GM19023 (cell line): ENCODE measurements around the gene NRXN2.

ENCODE experiments used
- ATAC-seq: cut with Tn5 transposase; IDR thresholded peaks from one replicate; pipeline ENCODE4 v1.9.1; 2021; ENCODE audit warnings: mild to moderate bottlenecking, moderate library complexity; ENCODE audit not compliant: unreplicated experiment

The NRXN2 gene

GRCh38 chr11:64654439-64654838 is 68.6 kb downstream of the NRXN2 start:
- ATAC-seq: no peak

DNA sequence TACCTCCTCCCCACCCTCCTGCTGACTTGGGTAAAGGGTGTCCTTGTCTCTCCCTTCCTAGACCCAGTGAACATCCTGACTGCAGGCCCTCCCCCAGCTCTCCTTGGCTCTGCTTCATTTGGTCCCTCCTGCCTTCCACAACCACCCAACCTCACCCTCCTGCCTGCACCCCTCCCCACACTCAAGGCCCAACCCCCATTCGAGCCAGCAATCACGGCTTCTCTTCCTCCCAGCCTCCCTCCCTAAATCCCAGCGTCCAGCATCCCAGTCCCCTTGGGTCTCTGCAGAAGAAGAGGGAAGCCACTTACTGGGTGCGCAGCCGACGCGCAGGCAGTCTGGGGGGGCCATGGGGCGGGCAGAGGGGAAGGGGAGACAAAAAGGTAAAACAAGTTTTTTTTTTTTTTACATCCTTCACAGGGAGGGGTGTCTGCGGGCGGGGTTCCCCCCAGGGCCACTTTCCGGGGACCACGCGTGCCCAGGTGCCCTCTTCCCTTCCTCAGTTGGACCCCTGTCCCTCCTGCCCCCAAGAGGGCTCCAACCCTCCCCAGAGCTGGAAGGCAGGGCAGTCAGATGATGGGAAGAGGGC is 69.5 kb downstream of the NRXN2 start:
- ATAC-seq: no peak

GRCh38 chr11:64652586-64653387 is 70.2 kb downstream of the NRXN2 start:
- ATAC-seq: no peak

DNA sequence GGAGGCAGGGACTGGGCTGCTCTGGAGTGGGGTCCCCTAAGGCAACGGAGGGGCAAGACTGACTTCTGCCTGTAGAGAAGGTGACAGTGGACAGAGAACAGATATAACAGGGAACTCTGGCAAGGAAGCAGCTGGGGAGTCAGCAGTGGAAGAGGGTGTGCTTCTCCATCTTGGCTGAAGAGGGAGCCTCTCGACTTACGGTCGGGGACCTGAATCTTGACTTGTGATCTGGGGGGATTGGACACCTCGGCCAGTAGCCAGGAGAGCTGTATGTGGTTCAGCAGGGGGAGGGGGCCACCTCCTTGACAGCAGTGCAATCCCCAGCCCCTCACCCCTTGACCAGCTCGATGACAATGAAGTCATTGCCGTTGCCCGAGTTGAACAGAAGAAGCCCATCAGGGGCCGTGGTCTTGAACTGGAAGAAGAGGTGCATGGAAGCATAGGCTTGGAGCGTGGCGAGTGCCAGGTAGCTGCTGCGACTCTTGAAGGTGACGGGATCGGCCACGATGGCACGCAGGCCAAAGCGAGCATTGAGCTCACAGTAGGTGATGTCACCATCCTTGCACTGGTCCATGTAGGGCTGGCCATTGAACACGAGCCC is 72.0 kb downstream of the NRXN2 start:
- no peak for ATAC-seq

GRCh38 chr11:64649291-64649697 is 73.7 kb downstream of the NRXN2 start:
- ATAC-seq: no peak

- no peak for ATAC-seq
Observed at GRCh38 chr11:64648551-64648950, 74.4 kb downstream of the NRXN2 start.

DNA sequence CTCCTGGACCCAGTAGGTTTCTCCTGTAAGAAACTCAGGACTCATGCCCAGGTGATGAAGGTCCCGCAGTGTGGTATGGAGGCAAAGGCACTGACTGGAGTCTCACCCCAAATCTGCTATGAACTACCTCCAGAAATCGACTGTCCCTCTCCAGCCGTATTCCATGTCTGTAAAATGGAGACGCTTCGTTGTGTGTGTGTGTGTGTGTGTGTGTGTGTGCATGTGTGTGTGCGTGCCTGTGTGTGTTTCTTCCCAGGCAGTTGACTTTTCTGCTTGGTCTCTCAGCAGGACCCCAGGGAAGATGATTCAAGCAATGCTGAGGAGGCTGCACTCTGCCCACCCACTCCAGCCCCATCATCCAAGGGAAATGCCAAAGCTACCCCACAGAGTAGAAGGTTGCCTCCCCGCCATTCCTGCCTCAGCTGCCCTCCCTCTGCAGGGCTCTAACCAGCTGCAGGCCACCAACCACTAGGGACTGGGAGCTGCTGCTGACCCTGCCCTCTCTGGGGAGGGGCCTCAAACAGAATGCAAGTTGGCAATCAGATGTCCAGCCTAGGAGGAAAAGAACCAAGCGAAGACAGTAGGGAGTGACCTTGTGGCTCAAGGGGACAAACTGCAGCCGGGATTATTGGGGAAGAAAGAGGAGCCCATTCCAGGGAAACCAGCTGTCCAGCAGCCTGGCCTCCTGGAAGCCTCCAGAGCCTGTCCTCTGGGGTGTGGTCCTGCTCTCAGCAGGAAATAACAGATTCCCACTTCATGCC is 75.8 kb downstream of the NRXN2 start:
- ATAC-seq: no peak

GRCh38 chr11:64644647-64645275 is 78.2 kb downstream of the NRXN2 start:
- no peak for ATAC-seq

DNA sequence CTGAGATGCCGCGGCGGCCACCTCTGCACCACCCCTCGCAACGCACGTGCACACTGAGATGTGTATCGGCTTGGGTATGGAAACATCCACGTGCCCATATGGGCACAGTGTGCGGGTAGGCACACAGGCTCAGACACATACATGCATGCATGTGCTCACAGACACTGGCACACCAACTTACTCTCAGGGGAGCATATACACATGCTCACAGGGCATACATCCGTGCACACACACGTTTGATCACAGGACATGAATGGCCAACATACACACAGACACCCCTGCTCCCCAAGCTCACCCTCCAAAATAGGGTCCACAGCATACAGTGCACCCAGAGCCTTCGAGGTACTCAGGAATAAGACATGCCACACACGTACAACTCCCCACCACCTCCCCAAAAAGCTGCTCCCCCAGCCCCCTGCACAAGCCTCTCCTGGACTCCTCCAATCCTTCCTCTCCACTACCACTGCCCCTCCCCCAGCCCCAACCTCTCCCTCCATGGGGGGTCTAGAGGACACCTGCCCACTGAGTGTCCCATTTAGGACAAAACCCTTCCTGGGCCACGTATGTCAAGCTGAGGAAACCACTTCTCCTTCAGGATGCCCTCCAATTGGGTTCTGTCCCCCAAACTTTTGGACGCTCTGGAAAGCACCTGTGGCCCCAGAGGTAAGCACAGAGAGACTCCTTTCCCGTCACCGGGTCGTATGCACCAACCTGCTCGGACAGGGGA is 78.9 kb downstream of the NRXN2 start:
- no peak for ATAC-seq

DNA sequence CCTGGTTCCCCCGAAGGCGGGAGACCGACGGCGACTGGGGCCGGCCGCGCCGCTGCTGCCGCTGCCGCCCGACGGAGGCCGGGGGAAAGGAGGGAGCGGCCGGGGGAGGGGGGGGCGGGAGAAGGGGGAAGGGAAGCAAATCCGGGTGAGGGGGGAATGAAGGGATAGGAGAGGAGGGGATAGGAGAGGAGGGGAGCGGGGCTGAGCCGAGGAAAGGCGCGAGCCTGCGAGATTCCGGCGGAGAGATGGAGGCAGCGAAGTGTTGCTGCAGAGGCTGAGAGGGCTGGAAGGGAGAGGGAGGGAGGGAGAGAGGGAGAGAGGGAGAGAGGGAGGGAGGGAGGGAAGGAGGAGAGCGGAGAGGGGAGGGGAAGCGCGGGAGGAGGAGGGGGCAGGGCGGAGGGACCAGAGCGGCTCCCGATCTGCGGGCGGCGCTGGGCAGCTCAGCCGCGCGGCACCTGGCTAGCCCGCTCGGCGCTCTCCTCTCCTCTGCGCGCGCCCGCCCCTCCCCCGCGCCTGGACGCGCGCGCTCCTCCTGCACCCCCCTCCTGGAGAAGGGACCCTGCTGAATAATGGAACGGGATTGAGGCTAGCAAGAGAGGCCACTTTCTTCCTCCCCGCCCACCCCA is 79.6 kb downstream of the NRXN2 start:
- no peak for ATAC-seq

GRCh38 chr11:64642871-64643255 is 80.1 kb downstream of the NRXN2 start:
- no peak for ATAC-seq

- no peak for ATAC-seq
Observed at GRCh38 chr11:64642418-64642735, 80.6 kb downstream of the NRXN2 start.

- no peak for ATAC-seq
Observed at GRCh38 chr11:64641596-64642417, 81.2 kb downstream of the NRXN2 start.

DNA sequence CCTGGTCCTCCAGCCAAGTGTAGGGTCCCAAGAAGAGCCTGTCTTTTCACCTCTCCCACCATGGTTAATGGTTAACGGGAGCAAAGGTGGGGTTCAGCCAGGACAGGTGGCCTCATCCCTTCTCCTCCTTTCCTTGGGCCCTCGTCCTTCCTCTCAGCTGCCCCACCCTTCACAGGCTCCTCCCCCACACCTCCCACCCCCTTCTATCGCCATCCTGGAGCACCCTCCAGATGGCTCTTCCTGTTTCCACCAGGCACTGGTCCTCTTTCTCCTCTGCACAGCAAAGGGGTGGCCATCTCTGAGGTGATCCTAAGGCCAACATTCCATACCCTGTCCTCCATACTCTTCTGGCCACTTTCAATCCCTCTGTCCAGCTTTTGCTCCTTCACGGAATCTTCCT is 83.1 kb downstream of the NRXN2 start:
- ATAC-seq: no peak

GRCh38 chr11:64638829-64639228 is 84.2 kb downstream of the NRXN2 start:
- ATAC-seq: no peak

DNA sequence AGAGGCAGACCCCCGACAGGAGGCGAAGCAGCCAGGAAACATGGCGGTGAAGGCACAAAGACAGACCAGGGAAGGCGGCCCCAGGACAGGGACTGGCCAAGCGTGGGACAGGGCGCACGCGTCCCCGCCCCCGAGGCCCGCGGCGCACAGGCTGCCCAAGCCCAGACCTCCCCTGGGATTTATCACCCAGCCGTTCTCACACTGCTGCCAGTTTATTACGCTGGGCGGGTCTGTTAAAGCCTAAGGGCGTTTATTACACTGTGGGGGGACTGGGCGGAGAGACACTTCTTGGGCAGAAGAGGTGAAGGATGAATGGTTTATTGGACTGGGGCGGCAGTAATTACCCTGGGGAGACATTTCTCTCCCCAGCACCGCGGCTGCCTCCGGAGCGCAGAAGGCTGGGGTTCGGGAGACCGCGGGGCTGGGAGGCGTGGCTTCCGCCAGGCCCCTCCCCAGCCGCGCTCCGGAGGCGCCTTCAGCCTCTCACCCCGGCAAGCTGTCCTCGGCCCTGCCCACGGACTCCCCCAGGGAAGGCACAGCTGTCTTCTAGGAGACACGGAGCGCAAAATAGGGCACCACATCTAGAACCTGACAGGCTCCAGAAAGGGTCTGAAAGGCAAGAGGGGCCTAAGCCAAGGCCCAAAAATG is 84.9 kb downstream of the NRXN2 start:
- ATAC-seq: no peak

DNA sequence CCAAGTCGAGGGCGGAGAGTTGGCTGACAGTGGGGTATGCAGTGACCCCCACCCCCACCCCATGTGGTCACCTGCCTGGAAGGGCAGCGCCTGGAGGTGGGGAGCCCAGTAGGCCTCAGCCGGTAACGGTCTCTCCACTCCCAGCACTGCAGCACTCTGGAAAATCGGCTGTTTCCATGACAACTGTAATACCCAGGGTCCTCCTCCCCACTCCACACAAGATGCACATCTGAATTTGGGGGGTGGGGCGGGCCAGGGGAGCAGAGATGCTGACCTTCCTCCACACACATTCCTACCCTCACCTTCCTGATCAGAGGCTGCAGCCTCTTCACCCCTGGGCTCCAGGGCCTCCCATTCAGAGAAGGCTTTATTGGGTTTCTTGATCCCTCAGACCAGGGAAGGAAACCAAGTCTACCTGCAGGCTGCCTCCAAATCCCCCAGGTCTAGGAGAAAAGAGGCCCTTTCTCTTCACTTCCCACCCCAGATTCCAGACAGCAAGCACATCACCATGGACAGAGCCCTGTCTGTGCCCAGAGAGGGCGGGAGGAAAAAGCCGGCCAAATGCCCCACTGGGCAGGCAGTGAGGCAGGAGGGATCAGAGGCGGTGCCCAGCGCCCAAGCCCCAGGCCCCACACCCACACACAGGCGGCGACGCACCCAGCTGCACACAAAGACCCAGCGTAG is 85.5 kb downstream of the NRXN2 start:
- no peak for ATAC-seq

DNA sequence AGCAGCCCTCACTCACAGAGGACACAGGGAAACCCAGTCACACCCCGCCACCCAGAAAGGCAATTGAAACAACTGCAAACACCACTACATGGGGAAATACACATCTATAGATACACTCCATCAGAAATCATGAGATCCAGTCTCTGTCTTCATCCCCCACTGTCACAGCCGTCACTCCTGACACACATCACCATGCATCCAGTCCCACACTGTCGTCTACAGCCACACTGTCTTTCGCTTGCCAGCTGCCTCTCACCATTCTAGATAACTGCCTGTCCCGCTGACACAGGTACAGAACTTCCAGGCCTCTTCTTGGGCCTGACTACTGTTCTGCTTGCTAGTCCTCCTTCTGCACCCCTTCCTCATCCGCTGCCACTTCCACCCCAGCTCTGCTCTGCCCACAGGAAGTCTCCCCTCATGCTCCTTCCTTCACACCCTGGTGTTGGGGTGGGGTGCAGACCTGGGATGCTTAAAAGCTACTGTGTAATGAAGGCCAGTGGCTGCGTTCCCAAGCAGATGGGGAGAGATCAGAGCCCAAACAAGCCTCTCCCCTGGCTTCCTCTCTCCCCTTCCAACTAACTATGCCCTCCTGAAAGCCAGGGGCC is 89.3 kb downstream of the NRXN2 start:
- no peak for ATAC-seq
